Type B pancreatic cell (in vitro differentiated cells): Measurements from ENCODE around the gene ARHGAP23. TPM values are rescaled to one million over a fixed set of nuclear protein-coding genes. Genes with fewer than 3 reads are reported as not detected.

Source experiments
- DNase-seq: peaks from one replicate; pipeline ENCODE4 v3.0.0; 2021; ENCODE audit warnings: mixed read lengths; ENCODE audit not compliant: unreplicated experiment; ENCODE audit errors: extremely low spot score
- H3K27ac Mint-ChIP-seq: 2 replicates; pipeline ENCODE4 v1.8.0; 2021; ENCODE audit warnings: mild to moderate bottlenecking, mixed read lengths
- H3K27me3 Mint-ChIP-seq: 2 replicates; pipeline ENCODE4 v1.8.0; 2021; ENCODE audit warnings: mixed read lengths
- H3K36me3 Mint-ChIP-seq: 2 replicates; pipeline ENCODE4 v1.8.0; 2021; ENCODE audit warnings: mixed read lengths
- H3K4me1 Mint-ChIP-seq: one replicate; pipeline ENCODE4 v1.8.0; 2021; ENCODE audit warnings: mixed read lengths; ENCODE audit not compliant: unreplicated experiment
- H3K4me3 Mint-ChIP-seq: 2 replicates; pipeline ENCODE4 v1.8.0; 2021; ENCODE audit warnings: mild to moderate bottlenecking, mixed read lengths
- H3K9me3 Mint-ChIP-seq: 2 replicates; pipeline ENCODE4 v1.8.0; 2021; ENCODE audit warnings: mixed read lengths
- CTCF ChIP-seq: fragments of 200-600 bp; sonication (generic); conservative IDR thresholded peaks from 2 replicates; pipeline ENCODE4 v1.5.0; 2021; ENCODE audit warnings: antibody characterized with exemption, mild to moderate bottlenecking
- total RNA-seq: library from RNA; stranded (reverse); gene quantifications from 2 replicates; pipeline ENCODE4 v1.2.1, GENCODE V29; 2021; ENCODE audit warnings: low replicate concordance

The ARHGAP23 gene
- total RNA-seq, 1 donor from 2014 or later = 114 TPM

GRCh38 chr17:38457577-38458371 lies 29.5 kb downstream of the ARHGAP23 start:
- H3K4me3 Mint-ChIP-seq = peak overlapping the region; percentile 35
- peaks cover 47% of the 10 kb centered on the region for H3K4me1 Mint-ChIP-seq
- H3K27ac Mint-ChIP-seq = peak overlapping the region; percentile 2
- no peaks in the 10 kb centered on the region for H3K9me3 Mint-ChIP-seq
- H3K36me3 Mint-ChIP-seq = peaks cover 17% of the 10 kb centered on the region
- no peak for TF ChIP-seq CTCF
- peaks cover 29% of the 10 kb centered on the region for H3K27me3 Mint-ChIP-seq
- no peak for DNase-seq

- peaks cover 40% of the 10 kb centered on the region for H3K4me1 Mint-ChIP-seq
- no peaks in the 10 kb centered on the region for H3K9me3 Mint-ChIP-seq
- no peak overlapping the region for H3K27ac Mint-ChIP-seq
These were observed 30.3 kb downstream of the ARHGAP23 start for GRCh38 chr17:38458521-38458920.

GRCh38 chr17:38459567-38459966 lies 31.3 kb downstream of the ARHGAP23 start:
- no peak for DNase-seq
- H3K27ac Mint-ChIP-seq = no peak overlapping the region
- H3K36me3 Mint-ChIP-seq = peaks cover 19% of the 10 kb centered on the region
- no peak for TF ChIP-seq CTCF
- no peaks in the 10 kb centered on the region for H3K9me3 Mint-ChIP-seq
- H3K4me1 Mint-ChIP-seq = peaks cover 48% of the 10 kb centered on the region
- peaks cover 23% of the 10 kb centered on the region for H3K27me3 Mint-ChIP-seq
- no peak overlapping the region for H3K4me3 Mint-ChIP-seq

More at GRCh38 chr17:38458521-38458920, 30.3 kb downstream of the ARHGAP23 start:
- H3K27me3 Mint-ChIP-seq = peaks cover 23% of the 10 kb centered on the region
- no peak for DNase-seq
- TF ChIP-seq CTCF = no peak
- no peak overlapping the region for H3K4me3 Mint-ChIP-seq
- peaks cover 13% of the 10 kb centered on the region for H3K36me3 Mint-ChIP-seq

- H3K36me3 Mint-ChIP-seq = peaks cover 19% of the 10 kb centered on the region
- peak overlapping the region; percentile 65 for H3K4me3 Mint-ChIP-seq
- peaks cover 17% of the 10 kb centered on the region for H3K27me3 Mint-ChIP-seq
- no peak for DNase-seq
- peaks cover 44% of the 10 kb centered on the region for H3K4me1 Mint-ChIP-seq
- peak overlapping the region; percentile 82 for H3K27ac Mint-ChIP-seq
- TF ChIP-seq CTCF = no peak
- no peaks in the 10 kb centered on the region for H3K9me3 Mint-ChIP-seq
These were observed 31.9 kb downstream of the ARHGAP23 start for GRCh38 chr17:38460082-38460715.

- H3K4me3 Mint-ChIP-seq = no peak overlapping the region
- no peak for TF ChIP-seq CTCF
- H3K9me3 Mint-ChIP-seq = no peaks in the 10 kb centered on the region
- no peak for DNase-seq
- peaks cover 15% of the 10 kb centered on the region for H3K27me3 Mint-ChIP-seq
- H3K36me3 Mint-ChIP-seq = peaks cover 19% of the 10 kb centered on the region
- H3K27ac Mint-ChIP-seq = no peak overlapping the region
- H3K4me1 Mint-ChIP-seq = peaks cover 44% of the 10 kb centered on the region
These were observed 32.7 kb downstream of the ARHGAP23 start for GRCh38 chr17:38460716-38461630.
